AG04449 (cell line): ENCODE data around the gene HTR1D.

ENCODE experiments used
- CTCF ChIA-PET: fragments of 350-600 bp; formaldehyde crosslinking; extraction: SDS; loops from one replicate; lab custom pipeline; 2021; ENCODE audit warnings: antibody characterized with exemption; lab: Yijun Ruan, JAX
- POLR2A ChIA-PET: fragments of 400-600, 350-600 bp; formaldehyde crosslinking; extraction: SDS; loops from one replicate; lab custom pipeline; 2020; ENCODE audit warnings: antibody characterized with exemption, inconsistent platforms; lab: Yijun Ruan, JAX
- DNase-seq: peaks from one replicate; pipeline ENCODE4 v3.0.0-alpha.2; 2010; ENCODE audit warnings: low read depth, low spot score
- H3K4me3 ChIP-seq: 2 replicates; pipeline ENCODE4 v1.5.1; 2011; ENCODE audit warnings: low read depth, mild to moderate bottlenecking, control low read depth, low read length
- TF ChIP-seq, protein P1 (sequence below): IDR thresholded peaks from one replicate; pipeline ENCODE4 v1.5.1; 2011; ENCODE audit warnings: mild to moderate bottlenecking, moderate library complexity, low read length, control low read depth, inconsistent platforms; ENCODE audit not compliant: insufficient read depth; ENCODE audit errors: missing control alignments

The HTR1D gene

DNA sequence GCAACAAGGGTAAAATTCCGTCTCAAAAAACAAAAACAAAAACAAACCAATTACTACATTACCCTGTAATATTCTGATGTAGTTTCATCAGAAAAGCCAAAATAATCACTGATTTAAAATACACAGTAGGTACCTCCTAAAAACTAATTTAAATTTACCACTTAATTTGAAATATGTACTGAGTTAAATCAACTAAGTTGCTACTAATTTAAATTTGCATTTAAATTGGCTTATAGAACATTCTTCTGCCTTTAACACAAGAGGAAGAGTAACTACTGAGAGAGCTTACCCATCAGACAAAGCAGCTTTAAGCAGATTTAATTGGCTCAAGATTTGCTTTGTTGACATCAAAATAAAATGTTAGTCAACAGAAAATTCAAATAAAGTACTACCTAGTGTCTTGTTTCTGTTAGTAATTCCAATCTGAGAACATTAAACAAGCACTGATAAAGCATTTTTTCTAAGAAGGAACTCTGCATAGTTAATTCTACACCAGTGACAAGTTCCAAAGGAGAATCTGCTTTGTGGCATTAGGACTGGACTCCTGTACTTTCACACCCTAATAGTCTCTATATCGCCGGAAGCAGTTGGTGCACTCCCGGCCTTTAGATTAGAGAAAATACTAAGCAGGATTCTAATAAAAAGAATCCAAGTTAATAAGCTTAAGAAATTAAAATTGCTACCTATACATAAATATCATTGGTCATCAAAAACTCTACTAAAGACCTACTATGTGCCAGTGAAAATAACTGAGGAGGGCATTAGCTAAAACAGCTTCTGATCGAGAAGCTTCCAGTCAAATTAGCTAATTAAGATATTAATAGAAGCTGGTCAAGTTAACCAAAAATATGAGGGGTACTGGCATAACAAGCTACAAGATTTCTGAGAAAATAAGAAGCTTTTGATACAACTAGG lies 57.1 kb downstream of the HTR1D start:
- no peak for DNase-seq
- CTCF ChIA-PET, result interaction anchor here (1.1 to 3.0 kb wide), 8 partner anchors 9 to 61 kb away, joined by 3 to 17 read pairs (median 4); no protein-coding TSS in a partner anchor
- POLR2A ChIA-PET, result interaction anchor here (0.7 to 1.2 kb wide), 2 partner anchors 8 to 20 kb away, joined by 3 read pairs; partner anchors contain the start of gene LUZP1
- H3K4me3 ChIP-seq, result no peak overlapping the region
- TF ChIP-seq, protein P1, sequence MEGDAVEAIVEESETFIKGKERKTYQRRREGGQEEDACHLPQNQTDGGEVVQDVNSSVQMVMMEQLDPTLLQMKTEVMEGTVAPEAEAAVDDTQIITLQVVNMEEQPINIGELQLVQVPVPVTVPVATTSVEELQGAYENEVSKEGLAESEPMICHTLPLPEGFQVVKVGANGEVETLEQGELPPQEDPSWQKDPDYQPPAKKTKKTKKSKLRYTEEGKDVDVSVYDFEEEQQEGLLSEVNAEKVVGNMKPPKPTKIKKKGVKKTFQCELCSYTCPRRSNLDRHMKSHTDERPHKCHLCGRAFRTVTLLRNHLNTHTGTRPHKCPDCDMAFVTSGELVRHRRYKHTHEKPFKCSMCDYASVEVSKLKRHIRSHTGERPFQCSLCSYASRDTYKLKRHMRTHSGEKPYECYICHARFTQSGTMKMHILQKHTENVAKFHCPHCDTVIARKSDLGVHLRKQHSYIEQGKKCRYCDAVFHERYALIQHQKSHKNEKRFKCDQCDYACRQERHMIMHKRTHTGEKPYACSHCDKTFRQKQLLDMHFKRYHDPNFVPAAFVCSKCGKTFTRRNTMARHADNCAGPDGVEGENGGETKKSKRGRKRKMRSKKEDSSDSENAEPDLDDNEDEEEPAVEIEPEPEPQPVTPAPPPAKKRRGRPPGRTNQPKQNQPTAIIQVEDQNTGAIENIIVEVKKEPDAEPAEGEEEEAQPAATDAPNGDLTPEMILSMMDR, result no peak

DNA sequence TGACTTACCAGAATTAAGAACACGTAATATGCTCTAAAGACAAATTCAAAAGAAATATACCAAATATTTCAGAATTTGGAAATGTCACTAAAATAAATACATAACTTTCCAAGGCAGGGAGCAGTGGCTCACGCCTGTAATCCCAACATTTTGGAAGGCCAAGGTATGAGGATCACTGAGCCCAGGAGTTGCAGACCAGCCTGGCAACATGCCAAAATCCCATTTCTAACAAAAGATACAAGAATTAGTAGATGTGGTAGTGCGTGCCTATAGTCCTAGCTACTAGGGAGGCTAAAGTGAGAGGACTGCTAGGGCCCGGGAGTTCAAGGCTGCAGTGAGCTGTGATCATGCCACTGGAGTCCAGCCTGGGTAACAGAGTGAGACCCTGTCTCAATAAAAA lies 60.4 kb downstream of the HTR1D start:
- no peak overlapping the region for H3K4me3 ChIP-seq
- ChIA-PET POLR2A (no interaction called here), CTCF (interaction anchor here (1.4 kb wide), 1 partner anchor 26 kb away, joined by 3 read pairs; no protein-coding TSS in a partner anchor)
- DNase-seq, result no peak
- TF ChIP-seq, protein P1, result no peak

DNA sequence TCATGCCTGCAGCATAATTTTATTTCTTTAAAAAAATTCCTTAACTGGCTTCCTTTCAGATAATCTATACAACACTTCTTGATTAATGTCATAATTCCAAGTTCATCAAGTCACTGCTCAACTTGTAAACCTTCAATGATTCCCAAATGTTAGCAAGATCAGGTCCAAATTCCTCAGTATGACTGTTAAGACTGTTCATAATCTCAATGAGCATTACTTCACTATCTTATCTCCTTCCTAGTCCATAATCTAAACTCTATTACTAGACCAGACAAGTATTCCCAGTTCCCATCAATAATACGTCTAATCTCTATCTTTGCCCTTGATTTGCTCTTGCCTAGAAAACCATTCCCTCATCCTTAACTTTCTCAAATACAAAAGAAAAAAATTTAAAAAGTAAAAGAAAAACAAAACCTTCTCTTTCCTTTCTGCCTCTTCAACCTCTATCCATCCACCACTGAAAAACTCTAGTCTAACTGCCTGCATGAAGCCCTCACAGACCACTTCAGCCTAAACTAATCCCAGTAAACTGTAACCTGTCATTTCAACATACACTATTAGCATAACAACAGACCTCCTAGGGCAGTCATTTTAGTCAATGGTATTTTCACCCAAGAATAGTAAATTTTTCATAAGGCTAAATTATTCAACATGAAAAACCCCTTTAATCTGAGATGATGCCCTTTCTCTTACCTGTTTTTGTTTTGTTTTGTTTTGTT lies 64.2 kb downstream of the HTR1D start:
- ChIA-PET CTCF (interaction anchor here (1.3 kb wide), 1 partner anchor 30 kb away, joined by 5 read pairs; no protein-coding TSS in a partner anchor), POLR2A (no interaction called here)
- no peak overlapping the region for H3K4me3 ChIP-seq
- TF ChIP-seq, protein P1, result no peak
- DNase-seq, result no peak

DNA sequence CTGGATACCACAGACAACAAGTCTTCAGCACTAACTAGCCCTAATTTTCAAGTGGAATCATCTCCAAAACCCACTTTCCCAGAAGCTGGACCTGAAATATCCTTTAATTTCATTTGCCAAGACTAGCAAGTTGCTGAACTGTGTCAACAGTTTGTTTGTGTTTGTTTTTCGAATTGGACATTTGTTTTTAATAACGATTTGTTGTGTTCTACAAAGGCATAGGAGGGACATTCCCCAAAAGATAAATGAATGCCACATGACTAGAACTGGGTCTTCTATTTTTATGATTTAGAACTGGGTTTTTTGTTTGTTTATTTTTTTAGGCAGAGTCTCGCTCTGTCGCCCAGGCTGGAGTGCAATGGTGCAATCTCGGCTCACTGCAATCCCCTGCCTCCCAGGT lies 66.6 kb downstream of the HTR1D start:
- ChIA-PET CTCF (interaction anchor here (0.7 to 1.6 kb wide), 8 partner anchors 10 to 52 kb away, joined by 3 to 6 read pairs (median 4); no protein-coding TSS in a partner anchor), POLR2A (no interaction called here)
- H3K4me3 ChIP-seq, result no peak overlapping the region
- TF ChIP-seq, protein P1, result no peak
- no peak for DNase-seq

DNA sequence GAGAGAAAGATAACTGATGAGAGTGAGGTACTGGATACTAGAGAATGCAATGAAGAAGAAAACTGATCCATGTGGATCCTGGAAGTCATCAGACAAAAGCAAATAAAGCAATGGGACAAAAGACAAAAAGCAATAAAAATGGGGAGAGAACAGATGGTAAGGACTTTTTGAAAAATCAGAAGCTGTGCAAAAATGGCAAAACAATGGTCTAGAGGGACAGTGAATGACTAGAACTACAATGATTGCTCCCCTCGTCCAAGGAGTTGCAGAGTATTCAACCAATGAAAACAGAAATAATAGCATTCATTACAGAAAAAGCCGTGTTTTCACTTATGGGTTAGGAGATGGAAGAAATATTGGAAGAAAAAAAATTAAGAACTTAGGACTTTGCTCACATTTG lies 67.2 kb downstream of the HTR1D start:
- CTCF ChIA-PET, result interaction anchor here (0.6 to 1.6 kb wide), 4 partner anchors 9 to 51 kb away, joined by 3 to 5 read pairs (median 4); no protein-coding TSS in a partner anchor
- H3K4me3 ChIP-seq, result no peak overlapping the region
- TF ChIP-seq, protein P1, result no peak
- POLR2A ChIA-PET, result no interaction called here
- DNase-seq, result no peak
